ENCODE results near the gene SREBF1.

Gene SREBF1

DNA sequence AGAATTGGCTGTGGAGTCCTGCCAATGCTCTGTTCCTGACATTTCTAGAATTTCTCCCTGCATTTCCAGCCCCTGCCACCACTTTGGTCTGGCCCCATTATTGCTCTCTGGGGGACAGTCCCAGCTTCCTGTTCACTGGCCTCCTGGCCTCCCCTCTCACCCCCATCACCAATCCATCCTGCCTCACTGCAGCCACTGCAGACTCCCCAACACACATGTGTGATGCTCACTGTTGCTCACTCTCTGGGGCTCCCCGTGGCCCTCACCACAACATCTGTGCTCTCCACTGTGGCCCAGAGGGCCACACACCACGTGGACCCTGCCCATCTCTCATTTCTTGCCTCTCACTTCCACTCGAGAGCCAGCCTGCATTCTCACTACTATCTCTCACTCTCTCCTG is 64.6 kb downstream of the SREBF1 start:
- DNase-seq = no peak

DNA sequence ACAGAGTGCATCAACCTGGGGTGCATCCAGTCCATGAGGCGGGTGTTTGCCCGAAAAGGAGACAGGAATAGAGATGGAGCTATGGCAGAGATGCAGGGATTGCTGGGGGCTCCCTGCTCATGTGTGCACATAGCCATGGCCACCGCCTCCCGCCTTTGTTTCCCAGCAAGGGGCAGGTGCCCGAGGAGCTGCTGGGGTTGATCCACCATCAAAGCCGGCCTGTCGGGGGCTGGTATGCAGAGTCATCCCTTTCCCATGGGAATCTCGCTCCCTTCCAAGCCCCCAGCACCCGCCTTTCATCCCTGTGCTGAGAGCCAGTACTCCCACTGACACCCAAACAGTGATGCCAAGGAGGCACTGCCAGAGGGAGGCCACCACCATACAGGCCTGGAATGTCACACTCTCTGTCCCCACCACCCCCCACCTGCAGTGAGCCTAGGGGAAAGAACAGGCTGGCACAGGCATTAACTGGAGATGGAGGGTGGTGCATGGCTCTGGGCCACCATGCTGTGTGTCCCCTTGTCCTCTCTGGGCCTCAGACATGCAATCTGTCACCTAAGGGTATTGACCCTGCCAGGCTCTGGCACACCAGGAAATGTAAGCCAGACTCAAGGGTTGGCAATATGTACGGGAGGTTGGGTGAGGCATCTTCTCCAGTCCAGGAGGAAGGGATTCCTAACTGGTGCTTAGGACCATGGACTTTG is 65.1 kb downstream of the SREBF1 start:
- DNase-seq = no peak

DNA sequence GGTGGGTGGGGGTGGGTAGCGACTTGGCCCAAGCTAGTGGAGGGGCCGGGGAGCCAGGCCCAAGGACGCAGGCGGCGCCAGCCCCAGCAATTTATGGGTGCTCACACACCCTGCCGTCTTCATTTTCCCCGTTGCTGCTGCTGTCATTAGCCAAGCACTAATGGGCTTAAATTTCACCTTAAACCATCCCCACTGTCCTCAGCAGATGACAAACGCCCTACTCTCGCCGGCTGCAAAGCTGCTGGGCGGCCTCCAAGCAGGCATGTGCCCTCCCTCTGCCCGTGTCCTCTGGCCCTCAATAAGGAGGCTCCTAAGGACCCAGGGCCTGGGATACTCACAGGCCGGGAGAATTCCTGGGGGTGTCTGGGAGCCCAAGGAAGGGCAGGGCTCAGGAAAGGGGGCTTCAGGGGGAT is 66.1 kb downstream of the SREBF1 start:
- no peak for DNase-seq

DNA sequence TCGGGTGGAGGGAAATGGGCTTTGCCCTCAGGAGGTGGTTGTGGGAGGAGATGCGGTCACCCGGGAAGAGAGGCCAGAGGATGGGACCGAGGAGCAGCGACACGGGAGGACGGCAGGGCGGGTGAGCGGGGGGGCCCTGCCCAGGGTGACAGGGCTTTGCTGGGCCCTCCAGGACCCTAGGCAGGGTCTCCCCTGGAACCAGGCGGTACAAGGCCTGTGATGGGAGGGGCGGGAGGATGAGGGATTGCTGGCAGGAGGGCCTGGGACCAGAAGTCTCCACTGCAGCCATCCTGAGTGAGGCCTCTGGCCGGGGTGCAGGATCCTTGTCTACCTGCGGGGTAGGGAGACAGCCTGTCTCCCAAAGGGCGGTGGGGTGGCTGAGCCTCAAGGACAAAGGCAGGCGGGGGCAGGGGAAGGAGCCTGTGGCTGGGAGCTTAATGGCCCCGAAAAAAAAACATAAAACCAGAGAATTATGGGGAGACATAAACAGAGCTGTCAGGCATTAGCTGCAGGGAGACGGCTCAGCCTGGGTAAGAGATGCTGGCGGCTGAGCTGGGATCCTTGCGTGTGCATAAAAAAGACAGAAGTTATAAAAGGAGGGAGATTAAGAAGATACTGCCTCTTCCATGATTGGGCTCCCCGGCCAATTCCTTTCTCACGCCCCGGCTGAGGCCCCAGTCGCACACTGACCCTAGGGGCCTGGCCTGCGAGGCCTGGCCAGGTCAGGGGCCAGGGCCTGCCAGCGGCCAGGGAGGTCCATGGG is 66.7 kb downstream of the SREBF1 start:
- DNase-seq = no peak

DNA sequence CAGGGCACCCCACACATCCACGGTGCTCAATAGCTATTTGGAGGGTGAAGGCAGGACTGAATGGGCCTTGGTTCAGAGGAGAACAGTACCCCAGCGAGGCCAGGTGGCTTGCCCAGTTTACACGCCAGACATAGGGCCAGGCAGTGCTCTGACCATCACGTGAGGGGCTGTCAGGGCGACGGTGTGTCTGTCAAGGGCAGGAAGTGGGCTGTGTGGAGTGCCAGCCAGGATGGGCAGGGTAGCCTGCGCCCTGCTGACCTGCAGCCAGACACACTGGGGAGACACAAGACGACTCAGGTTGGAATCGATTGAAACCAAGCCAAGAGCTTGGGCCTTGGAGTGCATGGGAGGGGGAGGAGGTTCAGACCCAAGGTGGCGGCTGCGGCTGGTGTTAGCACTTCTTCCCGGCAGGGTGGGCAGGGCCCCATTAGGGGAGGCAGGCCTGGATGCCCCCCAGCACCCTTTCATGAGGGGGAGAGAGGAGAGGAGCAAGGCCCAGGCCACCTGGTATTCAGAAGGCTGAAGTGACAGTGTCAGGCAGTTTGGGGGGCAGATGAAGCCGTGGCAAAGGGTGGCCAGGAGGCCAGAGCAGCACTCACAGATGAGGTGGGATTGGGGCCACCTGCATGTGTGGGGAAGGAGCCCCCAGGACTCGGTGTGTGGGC is 68.2 kb downstream of the SREBF1 start:
- no peak for DNase-seq

DNA sequence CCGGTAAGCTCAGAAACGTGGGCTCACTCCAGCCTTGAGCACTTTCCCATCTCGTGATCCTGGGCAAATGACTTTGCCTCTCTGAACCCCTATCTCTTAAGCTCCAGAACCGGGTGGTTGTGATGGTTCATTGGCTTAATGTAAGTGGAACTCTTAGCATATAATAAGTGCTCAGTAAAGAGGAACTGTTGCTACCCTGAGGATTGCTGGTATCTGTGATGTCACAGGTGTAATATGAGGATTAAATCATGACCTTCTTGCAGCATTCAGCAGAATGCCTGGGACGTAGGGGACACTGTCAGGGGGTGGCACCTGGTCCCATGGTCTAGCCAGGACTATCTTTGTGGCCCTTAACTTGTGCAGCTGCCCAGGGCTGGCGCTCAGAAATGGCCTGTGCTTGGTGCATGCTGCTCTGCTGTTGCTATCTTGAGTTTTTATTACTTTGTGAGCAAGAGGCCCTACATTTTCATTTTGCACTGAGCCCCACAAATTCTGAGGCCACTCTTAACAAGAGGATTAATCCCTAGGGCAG is 68.8 kb downstream of the SREBF1 start:
- DNase-seq = no peak

DNA sequence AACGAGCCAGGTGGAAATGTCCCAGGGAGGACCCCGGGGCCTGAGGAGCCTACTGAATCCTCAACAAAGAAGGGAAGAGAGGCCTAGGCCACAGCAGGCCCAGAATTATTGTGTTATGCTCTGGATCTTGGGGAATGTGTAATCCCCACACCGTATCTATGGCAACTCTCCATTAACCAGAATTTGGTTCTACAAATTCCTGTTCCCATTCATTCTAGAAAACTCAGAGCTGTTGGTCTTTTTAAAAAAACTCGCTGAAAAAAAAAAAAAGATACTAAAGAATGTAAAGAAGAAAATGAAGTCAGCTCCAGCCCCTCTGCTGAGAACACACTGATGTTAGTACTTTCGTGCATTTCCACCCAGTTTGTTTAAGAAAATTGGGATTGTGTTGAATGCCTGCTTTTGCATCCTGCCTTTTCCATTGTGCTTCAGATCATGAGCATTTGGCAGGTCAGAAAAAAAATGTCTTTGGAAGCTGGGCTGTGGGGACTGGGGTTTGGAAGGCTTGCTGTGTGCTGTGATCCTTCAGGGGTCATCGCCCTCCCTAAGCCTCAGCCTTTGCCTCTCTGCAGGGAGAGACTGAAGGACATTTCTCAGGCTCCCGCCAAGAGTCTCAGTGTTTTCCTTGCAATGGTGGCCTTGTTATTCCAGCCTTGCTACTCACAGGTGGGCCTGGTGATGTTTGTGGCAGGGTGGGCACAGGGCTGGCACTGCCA is 69.5 kb downstream of the SREBF1 start:
- no peak for DNase-seq

DNA sequence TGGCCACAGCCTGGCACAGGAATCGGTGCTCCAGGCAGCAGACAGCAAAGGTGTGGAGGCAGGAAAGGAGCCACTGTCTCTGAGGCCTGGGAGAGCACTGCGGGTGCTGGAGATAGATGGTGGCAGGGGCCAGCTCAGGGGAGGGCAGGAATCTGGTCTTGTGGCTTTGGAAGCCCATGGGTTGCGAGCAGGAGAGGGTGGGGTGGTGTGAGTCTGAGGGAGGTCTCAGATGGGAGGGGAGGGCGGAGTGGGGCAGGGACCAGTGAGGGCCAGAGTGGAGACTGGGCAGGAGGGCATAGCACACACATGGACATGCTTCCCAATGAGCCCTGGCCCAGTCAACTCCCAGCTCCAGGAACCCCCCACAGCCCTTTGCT is 70.1 kb downstream of the SREBF1 start:
- no peak for DNase-seq

DNA sequence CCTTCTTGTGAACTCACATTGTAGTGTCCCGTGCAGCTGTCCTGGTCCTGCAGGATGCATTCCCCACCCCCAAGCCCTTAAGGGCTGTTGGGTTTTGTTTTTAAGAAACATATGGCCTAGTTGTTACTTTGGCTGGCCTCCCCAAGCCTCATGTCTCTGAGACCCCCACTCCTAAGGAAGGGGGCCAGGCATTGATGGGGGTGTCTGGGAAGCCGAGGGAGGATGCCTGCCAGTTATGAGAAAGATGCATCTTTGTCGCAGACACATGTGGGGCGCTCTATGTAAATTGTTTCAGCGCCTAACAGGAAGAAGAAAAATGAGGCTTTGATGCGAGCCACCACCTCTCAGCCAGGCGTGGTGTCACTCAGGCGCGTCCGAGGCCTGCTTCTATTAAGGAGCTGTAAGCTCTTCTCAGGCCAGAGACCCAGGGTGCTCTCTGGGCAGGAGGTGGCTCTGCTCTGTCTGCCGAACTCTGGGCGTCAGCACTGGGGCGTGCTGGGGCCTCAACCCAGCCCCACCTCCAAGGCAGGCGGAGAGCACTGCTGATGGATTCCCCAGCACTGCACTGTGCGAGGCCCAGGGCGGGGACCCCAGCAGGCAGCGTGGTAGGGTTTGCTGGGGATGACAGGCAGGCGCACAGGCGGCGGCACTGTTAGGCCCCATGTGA is 70.6 kb downstream of the SREBF1 start:
- DNase-seq = no peak

DNA sequence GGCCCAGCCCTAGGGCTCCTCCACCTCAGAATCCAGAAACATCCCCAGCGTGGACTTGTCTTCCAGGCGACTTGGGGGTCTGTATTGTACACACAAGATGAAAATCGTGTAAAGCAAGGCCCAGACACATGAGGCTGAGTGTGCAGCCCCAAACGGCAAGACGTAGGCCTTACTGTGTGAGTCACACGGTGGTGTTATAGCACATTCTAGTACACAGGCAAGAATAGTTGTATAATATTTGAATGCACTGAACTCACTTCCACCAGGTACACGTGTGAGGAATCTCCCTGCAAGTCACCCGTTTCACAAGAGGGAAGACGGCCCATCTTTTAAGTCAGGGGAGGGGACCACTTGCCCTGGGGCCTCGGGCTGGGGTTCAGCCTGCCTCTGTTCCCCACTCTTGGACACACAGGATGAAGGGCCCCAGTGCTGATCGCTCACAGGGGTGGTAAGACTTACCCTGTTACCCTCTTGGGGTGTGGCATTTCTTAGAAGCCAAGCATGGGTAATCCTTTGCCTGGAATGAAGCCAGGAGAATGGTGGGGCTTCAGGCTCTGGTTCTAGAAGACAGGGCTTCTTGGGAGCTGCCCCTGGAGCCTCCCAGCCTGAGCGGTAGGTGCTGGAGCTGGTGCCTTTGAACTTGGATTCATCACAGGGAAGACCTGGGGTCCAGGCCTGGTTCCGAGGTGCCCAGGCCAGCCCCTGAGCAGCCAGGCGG is 71.3 kb downstream of the SREBF1 start:
- no peak for DNase-seq

DNA sequence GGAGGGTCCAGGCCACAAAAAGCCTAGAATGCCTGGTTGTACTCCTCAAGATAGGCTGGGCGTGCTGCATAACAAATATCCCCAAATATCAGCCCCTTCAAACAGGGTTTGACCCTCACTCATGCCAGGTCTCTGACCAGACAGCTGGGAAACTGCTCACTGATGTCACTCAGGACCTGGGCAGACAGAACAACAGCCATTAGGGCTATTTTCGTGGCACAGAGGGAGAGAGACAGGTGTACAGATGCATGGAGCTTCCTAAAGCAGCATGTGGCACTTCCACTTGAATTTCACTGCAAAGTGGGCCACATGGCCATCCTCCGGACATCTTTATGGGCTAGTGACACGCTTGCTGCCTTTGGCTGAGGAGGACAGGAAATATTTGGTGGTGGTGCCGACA is 73.1 kb downstream of the SREBF1 start:
- no peak for DNase-seq

DNA sequence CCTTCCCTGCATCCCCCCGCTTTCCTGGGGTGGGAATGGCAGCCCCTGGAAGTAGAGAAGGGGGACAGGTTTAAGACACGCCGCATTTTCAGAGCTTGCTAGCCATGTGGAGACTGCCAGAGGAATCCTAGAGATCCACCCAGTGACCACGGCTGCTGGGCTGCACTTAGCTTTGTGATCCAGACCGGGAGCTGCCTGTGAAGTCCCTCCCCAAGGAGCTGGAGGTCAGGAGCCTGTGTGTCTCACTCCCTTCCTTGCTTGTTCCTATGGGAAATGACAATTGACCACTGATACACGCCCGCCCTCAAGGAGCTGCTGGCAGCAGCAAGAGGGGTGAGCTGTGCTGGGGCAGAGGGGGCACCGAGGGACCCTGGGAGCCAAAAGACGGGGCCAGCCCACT is 73.7 kb downstream of the SREBF1 start:
- no peak for DNase-seq

DNA sequence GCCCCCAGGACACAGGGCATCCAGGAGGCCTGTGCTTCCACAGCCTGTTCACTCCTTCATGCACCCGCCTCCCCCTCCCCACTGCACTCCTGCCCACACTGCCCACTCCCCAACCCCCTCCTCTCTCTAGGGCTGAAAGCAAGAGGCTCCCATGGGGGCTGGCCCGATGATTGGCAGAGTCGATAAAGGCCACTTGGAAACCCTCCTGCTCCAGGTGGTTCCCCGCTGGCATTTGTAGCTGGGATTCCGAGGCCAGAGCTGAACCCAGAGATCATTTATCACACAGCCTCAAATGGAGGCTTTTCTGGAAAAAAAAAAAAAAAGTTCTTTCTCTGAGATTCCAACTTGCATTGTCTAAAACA is 74.1 kb downstream of the SREBF1 start:
- DNase-seq = no peak
